NCI-H510A treated with DMSO at 0.1 percent for 48 hours (cell line): ENCODE measurements around the gene TGM6.
"Not testable (repeated sequence)": the region's sequence is repeated elsewhere in the genome, so short reads cannot be mapped to it uniquely, and the experiment has no call there.

Source experiments
- DNase-seq: peaks from one replicate; lab custom pipeline; 2025; lab: John Stamatoyannopoulos, UW

The TGM6 gene

GRCh38 chr20:2399390-2399789 is 18.7 kb downstream of the TGM6 start:
- DNase-seq = no peak

GRCh38 chr20:2400290-2400689 is 19.6 kb downstream of the TGM6 start:
- DNase-seq = no peak

- no peak for DNase-seq
Observed at GRCh38 chr20:2401527-2401926, 20.8 kb downstream of the TGM6 start.

- peak; percentile 12 for DNase-seq
Observed at GRCh38 chr20:2402271-2402980, 21.7 kb downstream of the TGM6 start.

DNA sequence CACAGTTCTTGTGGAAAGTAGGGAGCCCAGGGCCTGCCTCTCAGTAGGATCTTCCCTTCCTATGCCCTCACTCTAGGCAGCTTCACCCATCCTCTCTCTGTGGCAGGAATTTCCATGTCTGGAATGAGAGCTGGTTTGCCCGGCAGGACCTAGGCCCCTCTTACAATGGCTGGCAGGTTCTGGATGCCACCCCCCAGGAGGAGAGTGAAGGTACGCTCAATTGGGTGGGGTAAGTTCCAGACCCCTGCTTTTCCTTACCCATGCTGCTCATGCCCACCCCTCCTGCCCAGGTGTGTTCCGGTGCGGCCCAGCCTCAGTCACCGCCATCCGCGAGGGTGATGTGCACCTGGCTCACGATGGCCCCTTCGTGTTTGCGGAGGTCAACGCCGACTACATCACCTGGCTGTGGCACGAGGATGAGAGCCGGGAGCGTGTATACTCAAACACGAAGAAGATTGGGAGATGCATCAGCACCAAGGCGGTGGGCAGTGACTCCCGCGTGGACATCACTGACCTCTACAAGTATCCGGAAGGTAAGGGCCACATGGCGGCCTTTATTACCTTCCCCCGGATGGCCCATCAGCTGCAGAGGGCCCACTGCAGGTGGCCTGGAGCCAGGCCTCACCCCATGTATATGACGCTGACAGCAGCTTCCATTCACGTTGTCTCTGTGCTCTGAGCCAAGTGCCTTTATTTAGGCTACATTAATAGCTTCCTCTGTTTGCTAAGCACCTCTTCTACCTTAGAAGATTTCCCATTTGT is 22.8 kb downstream of the TGM6 start:
- DNase-seq = no peak

DNA sequence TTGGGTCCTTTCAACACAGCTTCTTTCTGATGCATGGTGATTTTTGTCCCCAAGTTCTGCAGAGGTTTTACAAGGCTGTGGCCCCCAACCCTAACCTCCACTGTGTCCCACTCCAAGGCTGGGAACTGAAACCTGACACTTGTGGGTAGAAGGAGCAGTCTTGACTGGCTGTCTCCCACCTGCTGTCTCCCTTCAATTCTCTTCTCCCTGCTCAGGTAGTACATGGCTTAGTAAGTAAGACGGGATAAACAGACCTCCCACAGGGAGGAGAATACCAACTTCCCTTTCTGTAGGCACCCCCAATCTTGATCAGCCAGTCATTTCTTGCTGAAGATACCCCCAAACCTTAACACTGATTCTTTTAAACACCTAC is 25.0 kb downstream of the TGM6 start:
- no peak for DNase-seq

- not testable (repeated sequence) for DNase-seq
Observed at GRCh38 chr20:2407355-2407754, 26.7 kb downstream of the TGM6 start.

DNA sequence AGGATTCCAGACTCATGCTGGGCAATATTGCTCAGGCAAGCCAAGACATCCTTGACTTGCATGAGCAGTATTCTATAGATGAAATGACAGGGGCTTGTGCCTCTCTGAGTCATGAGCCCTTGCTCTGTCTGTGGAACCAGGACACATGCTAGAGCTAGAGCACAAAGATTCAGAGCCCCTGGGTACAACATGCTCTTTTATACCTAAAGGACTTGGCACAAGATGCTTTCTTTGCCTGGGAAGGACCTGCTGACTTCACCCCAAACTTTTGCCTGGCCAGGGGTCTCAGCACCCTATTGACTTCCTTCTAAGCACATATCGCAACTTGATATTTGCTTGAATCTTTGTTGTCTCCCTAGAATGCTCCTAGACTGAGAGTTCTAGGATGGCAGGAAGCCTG is 27.4 kb downstream of the TGM6 start:
- no peak for DNase-seq

DNA sequence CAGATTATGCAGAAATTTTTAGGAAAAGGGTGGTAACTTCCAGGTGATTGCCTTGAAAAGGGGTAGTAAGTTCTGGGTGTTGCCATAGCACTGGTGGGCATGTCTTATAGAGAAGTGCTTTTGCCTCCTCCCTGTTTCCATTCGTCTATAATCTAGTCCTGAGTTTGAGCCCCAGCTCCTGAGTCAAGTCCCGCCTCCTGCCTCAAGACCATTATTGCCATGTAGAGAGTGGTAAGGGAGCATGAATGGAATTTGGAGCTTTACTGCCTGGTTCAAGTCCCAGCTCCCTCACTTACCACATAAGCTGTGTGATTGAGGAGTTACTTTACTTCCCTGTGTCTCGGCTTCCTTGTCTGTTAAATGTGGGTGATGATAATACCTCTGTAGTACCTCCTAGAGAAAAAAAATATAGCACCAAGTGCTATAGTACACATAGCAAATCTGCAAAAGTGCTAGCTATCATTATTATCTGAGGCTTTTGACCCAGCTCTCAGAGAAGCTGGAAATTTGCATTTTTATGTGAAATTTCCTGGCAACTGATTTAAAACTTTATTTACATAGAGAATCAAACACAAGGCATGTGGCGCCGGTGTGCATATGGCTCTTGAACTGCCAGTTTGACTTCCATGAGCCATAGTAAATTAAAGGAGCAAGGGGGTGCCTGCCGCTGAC is 36.0 kb downstream of the TGM6 start:
- no peak for DNase-seq

- DNase-seq = no peak
Observed at GRCh38 chr20:2417213-2417541, 36.5 kb downstream of the TGM6 start.

- no peak for DNase-seq
Observed at GRCh38 chr20:2418388-2418787, 37.7 kb downstream of the TGM6 start.

GRCh38 chr20:2420510-2420909 is 39.8 kb downstream of the TGM6 start:
- DNase-seq = no peak

GRCh38 chr20:2421247-2421646 is 40.5 kb downstream of the TGM6 start:
- peak; percentile 14 for DNase-seq

DNA sequence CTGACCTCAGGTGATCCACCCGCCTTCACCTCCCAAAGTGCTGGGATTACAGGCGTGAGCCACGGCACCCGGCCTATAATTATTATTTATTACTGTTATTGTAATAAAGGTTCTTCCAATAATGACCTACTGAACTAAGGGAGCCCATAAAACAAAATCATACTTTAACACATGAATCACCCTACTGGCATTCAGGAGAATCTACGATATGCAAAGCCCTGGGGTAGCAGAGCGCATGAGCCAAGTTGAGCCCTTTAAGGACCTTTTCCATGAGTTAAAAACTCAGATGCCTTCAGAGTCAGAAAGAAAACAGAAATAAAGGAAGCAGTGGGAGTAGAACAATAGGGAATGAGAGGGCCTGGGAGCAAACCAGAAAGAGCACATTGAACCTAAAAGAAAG is 48.4 kb downstream of the TGM6 start:
- DNase-seq = no peak

DNA sequence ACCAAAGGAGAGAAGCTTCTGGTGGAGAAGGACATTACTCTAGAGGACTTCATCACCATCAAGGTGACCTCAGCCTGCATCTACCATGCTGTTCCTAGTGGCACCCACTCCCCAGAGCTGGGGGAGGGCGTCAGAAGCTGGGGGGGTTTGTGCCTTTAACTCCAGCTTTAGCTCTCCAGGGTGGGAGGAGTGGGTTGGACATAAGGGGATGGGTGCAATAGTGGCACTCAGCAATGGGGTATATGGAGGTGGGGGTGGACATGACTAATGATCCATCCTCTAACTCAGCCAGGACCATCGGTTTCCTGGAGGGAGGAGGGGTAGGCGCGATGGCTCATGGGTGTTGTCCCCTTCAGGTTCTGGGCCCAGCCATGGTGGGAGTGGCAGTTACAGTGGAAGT is 49.8 kb downstream of the TGM6 start:
- DNase-seq = no peak

- DNase-seq = no peak
Observed at GRCh38 chr20:2431185-2431584, 50.5 kb downstream of the TGM6 start.

DNA sequence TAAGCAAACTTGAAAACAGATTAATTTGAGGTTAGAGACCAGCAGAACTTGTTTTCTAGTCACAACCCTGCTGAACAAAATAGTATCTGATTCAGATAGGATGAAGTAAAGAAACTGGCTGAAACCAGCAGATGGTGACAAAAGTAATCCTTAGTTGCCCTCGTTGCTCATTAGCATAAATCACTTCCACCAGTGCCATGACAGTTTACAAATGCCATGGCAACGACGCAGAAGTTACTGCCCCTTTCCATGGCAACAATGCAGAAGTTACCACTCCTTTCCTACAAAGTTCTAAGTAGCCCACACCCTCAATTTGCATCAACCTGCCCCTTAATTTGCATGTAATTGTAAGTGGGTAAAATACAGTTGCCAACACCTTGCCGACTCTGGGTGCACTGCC is 66.1 kb downstream of the TGM6 start:
- no peak for DNase-seq

DNA sequence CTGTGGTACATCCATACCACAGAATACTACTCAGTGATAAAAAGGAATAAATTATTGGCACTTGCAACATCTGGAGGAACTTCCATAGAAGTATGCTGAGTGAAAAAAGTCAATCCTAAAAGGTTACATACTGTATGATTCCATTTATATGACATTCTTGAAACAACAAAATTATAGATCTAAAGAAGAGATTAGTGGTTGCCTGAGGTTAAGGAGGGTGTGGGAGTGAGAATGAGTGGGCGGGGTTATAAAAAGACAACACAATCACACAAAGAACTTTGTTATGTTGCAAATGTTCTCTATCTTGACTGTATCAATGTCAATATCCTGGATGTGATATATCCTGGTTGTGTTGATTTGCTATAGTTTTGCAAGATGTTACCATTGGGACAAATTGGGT is 68.7 kb downstream of the TGM6 start:
- DNase-seq = no peak

GRCh38 chr20:2451422-2451821 is 70.7 kb downstream of the TGM6 start:
- DNase-seq = no peak

- DNase-seq = peak; percentile 78
Observed at GRCh38 chr20:2451939-2452732, 71.4 kb downstream of the TGM6 start.

- no peak for DNase-seq
Observed at GRCh38 chr20:2453792-2454191, 73.1 kb downstream of the TGM6 start.

DNA sequence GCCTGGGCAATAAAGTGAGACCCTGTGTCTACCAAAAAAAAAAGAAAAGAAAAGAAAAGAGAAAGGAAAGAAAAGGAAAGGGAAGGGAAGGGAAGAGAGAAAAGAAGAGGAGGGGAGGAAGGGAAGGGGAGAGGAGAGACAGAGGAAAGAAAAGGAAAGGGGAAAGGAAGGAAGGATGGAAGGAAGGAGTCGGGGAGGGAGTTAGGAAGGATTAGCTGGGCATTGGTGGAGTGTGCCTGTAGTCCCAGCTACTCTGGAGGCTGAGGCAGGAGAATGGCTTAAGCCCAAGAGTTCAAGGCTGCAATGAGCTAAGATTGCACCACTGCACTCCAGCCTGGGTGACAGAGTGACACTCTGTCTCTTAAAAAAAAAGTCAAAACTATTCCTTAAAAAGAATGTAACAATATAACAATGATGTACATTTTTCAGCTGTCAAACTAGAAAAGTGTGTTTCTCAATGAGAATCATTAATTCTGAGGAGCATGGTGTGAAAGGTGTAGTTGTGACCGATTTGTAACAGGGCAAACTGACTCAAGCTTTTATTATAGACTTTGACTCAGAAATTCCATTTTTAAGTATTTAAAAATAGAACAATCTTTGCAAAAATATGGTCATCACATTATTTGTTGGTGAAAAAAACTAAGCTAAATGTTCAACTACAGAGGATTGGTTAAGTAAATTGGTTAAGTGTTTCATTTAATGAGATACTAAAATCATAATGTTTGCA is 75.2 kb downstream of the TGM6 start:
- DNase-seq = no peak
